Vagina (tissue), 2 donors: ENCODE data around the gene FLT4.

ENCODE experiments used
- CTCF ChIP-seq, 3 experiments: fragments of 450-650 bp in 2 of 3; fragments of 200-600 bp in 1 of 3; sonication (generic) in 1 of 3; IDR thresholded peaks; one replicate each; pipeline ENCODE4 v1.5.1; 2017 to 2019; ENCODE audit warnings: antibody characterized with exemption in 3 of 3, mild to moderate bottlenecking in 2 of 3, moderate library complexity in 2 of 3
- POLR2A ChIP-seq, 2 donors: fragments of 450-650 bp; IDR thresholded peaks; one replicate each; pipeline ENCODE4 v1.6.1; 2017; ENCODE audit warnings: antibody characterized with exemption in 2 of 2, mild to moderate bottlenecking in 2 of 2, moderate library complexity in 2 of 2

- TF ChIP-seq CTCF (IDR thresholded peaks at IDR 0.05) = no peak
- TF ChIP-seq POLR2A (IDR thresholded peaks at IDR 0.05) = no peak
Observed at GRCh38 chr5:180627386-180628120, 21.8 kb downstream of the FLT4 start.
